HG03432 (cell line): ENCODE measurements around the gene FBXO45.
"Not testable (repeated sequence)": the region's sequence is repeated elsewhere in the genome, so short reads cannot be mapped to it uniquely, and the experiment has no call there.

ENCODE experiments used
- ATAC-seq: cut with Tn5 transposase; IDR thresholded peaks from one replicate; pipeline ENCODE4 v1.9.1; 2021; ENCODE audit warnings: mild to moderate bottlenecking, moderate library complexity; ENCODE audit not compliant: unreplicated experiment

The FBXO45 gene

GRCh38 chr3:196611761-196612483 is 43.5 kb downstream of the FBXO45 start:
- ATAC-seq: no peak

GRCh38 chr3:196615234-196615633 is 46.8 kb downstream of the FBXO45 start:
- ATAC-seq: not testable (repeated sequence)

DNA sequence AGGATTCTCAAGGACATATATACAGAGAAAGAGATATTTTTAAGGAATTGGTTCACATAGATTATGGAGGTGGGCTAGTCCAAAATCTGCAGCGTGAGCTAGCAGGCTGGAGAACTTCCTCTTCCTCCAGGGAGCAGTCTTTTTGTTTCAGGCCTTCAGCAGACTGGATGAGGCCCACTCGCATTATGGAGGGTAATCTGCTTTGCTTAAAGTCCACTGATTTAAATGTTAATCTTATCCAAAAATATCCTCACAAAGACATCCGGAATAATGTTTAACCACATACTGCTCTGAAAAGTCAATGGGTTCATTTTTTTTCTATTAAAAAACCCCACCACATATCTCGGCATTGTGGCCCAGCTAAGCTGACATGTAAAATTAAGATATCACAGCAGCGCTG is 48.8 kb downstream of the FBXO45 start:
- no peak for ATAC-seq

GRCh38 chr3:196619223-196619622 is 50.8 kb downstream of the FBXO45 start:
- no peak for ATAC-seq

DNA sequence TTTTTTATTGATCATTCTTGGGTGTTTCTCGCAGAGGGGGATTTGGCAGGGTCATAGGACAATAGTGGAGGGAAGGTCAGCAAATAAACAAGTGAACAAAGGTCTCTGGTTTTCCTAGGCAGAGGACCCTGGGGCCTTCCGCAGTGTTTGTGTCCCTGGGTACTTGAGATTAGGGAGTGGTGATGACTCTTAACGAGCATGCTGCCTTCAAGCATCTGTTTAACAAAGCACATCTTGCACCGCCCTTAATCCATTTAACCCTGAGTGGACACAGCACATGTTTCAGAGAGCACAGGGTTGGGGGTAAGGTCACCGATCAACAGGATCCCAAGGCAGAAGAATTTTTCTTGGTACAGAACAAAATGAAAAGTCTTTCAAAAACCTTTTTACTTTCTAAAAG is 51.2 kb downstream of the FBXO45 start:
- ATAC-seq: not testable (repeated sequence)

- ATAC-seq: no peak
These were observed 51.7 kb downstream of the FBXO45 start for GRCh38 chr3:196620161-196620604.

DNA sequence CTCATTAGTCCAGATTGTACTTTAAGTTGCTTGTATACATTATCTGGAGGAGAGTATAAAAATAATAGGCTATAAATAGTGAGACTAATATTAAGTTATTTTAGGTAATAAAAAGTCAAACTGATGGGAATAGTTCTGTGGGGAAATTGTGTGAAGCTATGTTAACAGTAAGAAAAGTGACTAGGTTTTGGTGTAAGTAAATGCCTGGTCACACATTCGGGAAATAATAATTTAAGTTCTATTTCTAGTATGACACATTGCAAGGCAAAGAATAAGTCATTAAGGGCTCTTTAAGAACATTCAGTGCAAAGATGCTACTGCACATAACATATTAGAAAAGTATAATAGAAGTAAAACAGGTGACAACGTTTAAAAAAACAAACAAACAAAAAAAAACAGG is 52.2 kb downstream of the FBXO45 start:
- no peak for ATAC-seq

DNA sequence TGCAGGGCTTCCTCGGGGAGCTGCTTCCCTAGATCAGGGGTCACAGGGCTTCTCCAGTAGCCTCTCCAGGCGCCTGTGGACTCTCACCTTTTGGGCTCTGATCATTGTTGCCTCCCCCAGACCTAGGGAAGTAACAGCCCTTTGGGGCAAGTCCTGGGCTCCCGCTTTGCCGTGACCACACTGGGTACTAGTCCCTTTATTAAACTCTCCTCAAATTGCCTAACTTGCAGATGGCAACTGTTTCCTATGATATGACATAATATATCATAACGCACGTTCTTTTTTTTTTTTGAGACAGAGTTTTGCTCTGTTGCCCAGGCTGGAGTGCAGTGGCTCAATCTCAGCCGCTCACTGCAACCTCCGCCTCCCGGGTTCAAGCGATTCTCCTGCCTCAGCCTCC is 53.2 kb downstream of the FBXO45 start:
- no peak for ATAC-seq

DNA sequence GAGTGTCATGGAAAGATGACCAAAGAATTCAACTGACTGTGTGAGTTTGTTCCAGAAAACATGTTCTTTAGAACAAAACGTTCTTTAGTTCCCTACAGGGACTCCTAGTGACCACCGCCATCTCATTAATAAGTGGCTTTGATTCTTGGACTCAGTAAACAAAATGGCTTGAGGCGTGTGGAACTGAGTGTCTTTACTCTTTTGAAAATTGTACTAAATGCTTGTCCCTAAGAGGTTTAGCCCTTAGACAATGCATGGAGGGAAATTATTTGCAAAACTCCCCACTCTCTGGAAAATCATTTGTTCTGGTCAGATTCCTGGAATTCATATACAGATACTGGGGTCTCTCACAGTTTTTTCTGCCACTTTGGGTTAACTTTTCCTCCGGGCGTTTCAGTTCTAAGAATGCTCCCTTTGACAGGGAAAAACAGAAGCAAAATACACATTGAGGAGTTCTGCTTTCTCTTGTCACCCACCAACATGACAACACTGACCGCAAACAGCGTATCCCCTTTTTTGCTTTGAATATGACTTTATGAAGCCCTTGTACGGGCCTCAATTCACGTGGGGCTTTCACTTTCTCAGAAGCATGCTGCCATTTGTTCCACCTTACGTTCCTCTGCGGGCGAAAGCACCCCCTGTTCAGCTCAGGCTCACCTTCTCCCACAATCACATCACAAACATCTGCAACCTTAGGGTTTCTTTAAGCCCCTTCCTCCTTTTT is 55.8 kb downstream of the FBXO45 start:
- ATAC-seq: peak; percentile 43

GRCh38 chr3:196624907-196625306 is 56.4 kb downstream of the FBXO45 start:
- ATAC-seq: no peak

DNA sequence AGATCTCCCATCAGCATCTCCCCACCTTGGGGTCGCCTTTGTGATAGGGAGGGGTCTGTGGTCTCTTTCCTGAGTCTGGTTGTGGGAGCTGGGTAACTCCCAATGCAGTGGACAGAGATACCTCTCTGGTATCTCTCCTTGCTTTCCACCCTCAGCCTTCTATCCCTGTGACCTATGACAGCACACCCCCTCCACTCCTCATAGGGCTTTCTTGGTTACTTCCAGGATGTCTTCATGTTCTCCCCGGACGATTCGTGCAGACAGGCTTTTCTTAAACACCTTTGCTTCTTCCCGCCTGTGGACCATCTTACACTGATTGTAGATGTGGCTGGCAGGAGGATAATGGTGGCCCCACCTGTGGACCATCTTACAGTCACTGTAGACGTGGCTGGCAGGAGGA is 56.9 kb downstream of the FBXO45 start:
- ATAC-seq: no peak

GRCh38 chr3:196627918-196628231 is 59.4 kb downstream of the FBXO45 start:
- ATAC-seq: no peak

GRCh38 chr3:196629228-196629627 is 60.8 kb downstream of the FBXO45 start:
- ATAC-seq: no peak

DNA sequence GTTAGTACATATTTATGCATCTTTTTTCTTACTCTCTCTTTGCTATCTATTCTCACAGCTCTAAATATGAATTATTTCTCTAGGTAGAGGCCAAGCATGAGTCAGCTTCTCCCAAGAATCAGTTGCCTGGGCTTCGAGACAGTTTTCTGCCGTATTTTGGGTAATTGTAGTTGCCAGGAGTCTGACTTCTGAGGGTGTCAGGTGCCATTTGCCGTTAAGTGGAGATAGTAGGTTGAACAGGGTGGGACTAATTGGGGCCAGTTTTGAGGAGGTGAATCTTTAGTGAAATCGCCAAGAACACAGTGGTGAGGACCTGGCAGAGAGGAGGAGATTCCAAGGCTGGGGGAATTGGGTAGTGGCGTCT is 63.2 kb downstream of the FBXO45 start:
- no peak for ATAC-seq

- ATAC-seq: peak; percentile 82
These were observed 63.7 kb downstream of the FBXO45 start for GRCh38 chr3:196632046-196632751.

DNA sequence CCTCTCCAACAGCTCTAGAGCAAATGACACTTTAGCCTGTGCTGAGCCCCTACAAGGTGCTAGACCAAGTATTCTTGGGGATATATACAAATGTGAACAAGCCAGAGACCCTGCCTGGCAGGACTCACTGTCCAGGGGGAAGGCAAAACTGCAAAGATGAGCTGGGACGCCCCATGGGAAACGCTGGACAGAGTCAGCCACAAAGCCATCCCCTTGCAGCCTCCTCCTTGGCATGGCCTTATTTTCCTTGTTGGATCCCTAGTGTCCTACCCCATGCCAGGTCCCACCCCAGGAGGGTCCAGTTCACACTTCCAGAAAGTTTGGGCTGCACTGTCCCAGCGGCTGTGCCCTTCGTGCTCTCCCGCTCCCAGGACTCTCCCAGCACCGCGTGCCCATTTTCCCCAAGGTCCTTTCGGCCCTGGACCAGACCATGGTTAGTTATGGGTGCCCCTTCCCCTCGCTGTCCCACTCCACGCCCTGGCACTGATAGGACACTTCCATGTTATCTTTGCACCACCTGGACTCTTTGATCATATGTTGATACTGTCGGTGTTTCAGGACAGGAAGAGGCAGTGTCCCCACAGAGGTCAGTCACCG is 65.2 kb downstream of the FBXO45 start:
- ATAC-seq: no peak

GRCh38 chr3:196634224-196634623 is 65.8 kb downstream of the FBXO45 start:
- ATAC-seq: no peak

DNA sequence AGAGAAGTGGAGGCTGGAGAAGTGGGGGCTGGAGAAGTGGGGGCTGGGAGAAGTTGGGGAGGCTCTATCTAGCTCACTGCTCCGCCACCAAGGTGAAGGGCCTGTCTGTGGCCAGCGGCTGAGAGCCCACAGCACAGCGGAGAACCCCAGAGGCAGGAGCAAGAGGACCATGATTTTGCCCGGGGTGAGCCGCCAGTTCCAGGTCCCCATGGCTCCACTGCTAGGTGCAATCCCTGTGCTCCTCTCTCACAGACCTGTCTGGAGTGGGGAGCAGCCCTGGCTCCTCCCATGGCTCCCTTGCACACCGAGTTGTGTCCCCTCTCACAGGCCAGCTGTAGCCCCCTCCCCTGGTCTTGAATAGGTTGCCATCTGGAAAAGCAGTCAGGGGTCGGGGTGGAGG is 66.4 kb downstream of the FBXO45 start:
- no peak for ATAC-seq

DNA sequence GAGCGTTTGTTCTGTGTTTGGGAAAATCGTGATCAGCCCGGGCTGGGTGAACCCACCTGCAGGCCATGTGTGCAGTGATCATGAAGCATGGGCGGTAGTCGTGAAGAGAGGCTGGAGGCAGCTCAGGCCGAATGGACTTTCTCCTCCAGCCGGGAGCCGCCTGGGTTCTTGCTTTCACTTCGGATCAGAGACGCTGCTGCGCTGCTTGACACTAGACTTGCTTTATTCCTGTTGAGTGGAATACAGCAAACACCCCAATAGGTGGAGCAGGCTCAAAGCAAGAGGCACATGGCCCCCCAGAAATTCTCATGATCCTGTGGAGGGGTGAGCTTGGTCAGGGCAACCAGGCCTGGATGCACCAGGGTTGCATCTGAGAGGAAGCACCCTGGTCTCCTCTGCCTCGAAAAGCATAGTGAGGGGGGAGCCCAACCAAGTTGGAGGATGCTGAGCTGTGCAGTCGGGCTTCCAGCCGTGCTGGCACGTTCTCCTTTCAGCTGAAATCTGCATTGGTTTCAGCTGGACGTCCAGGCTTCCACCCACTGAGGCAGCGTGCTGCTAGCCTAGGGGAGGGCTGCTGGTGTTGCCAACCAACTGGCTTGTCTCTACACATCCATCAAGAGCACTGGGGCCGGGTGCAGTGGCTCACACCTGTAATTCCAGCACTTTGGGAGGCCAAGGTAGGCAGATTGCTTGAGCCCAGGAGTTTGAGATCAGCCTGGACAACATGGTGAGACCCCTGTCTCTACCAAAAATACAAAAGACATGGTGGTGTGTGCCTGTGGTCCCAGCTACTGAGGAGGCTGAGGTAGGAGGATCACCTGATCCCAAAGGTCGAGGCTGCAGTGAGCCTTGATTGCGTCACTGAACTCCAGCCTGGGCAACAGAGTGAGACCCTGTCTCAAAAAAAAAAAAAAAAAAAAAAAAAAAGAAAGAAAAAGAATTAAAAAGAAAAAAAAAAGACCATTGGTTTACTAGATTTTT is 68.2 kb downstream of the FBXO45 start:
- ATAC-seq: no peak

DNA sequence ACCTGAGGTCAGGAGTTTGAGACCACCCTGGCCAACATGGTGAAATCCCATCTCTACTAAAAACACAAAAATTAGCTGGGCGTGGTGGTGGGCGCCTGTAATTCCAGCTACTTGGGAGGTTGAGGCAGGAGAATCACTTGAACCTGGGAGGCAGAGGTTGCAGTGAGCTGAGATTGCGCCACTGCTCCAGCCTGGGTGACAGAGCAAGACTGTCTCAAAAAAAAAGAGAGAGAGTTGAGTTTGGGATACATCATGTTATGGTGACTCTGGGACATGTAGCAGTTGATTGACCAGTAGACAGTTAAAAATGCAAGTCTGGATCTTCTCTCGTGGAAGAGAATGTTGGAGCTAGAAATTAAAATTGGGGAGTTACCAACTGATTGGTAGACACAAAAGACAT is 69.5 kb downstream of the FBXO45 start:
- ATAC-seq: not testable (repeated sequence)
